ENCODE data around the gene PGD. TPM values are rescaled to one million over a fixed set of nuclear protein-coding genes. Genes with fewer than 3 reads are reported as not detected.
"Not testable (repeated sequence)": the region's sequence is repeated elsewhere in the genome, so short reads cannot be mapped to it uniquely, and the experiment has no call there.

PGD gene
- total RNA-seq, 2 donors from 2014 or later: 48.9 to 63.6 TPM

DNA sequence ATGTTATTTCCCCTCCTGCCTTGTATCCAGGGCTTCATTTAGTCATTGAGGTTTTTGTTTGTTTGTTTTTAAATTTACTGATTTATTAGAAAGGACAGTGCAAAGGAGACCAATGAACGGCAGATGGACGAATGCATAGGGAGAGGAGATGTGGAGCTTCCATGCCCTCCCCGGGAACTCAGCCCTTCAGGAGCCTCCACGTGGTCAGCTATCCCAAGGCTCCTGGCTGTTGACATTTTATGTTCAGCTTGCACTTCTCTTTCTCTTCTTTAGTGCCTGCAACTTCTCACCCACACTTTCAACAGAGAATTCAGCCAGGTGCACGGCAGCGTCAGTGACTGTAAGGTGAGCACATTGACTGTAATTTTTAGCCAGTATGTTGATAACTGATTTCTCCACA is 30.7 kb upstream of the PGD start:
- Histone ChIP-seq H3K36me3 (peaks cover 42% of the 10 kb centered on the region), H3K27ac (no peak overlapping the region), H3K4me1 (ENCODE audit: control insufficient read depth in 1 of 2, low read depth in 2 of 2) (no peaks in the 10 kb centered on the region), H3K4me3 (no peak overlapping the region), H3K9me3 (no peaks in the 10 kb centered on the region), H3K27me3 (replicated peaks; ENCODE audit: insufficient read depth) (no peaks in the 10 kb centered on the region)
- no peak for ATAC-seq (ENCODE audit: insufficient number of reproducible peaks, low FRiP score, low read depth)
- TF ChIP-seq, protein P1, sequence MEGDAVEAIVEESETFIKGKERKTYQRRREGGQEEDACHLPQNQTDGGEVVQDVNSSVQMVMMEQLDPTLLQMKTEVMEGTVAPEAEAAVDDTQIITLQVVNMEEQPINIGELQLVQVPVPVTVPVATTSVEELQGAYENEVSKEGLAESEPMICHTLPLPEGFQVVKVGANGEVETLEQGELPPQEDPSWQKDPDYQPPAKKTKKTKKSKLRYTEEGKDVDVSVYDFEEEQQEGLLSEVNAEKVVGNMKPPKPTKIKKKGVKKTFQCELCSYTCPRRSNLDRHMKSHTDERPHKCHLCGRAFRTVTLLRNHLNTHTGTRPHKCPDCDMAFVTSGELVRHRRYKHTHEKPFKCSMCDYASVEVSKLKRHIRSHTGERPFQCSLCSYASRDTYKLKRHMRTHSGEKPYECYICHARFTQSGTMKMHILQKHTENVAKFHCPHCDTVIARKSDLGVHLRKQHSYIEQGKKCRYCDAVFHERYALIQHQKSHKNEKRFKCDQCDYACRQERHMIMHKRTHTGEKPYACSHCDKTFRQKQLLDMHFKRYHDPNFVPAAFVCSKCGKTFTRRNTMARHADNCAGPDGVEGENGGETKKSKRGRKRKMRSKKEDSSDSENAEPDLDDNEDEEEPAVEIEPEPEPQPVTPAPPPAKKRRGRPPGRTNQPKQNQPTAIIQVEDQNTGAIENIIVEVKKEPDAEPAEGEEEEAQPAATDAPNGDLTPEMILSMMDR (IDR thresholded peaks at IDR 0.05): no peak
- no peak for DNase-seq (ENCODE audit: low spot score)

DNA sequence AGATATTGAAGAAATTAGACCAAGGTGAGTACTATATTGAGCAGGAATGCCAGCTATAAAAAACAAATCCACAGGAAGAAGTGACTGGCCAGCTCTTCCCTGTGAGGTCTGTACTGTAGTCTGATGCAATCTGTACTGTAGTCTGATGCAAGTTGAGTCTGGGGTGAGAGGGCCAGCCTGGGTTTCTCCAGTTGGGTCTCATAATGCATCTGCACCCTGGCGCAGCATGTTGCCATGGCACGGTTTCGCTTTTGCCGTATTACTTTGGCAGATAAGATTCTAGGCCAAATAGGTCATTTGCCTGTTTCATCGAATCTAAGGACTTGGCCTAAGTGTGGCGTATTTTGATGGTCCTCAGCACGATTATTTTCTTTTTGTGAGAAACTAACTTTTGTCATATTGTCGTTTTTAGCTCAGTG is 24.4 kb upstream of the PGD start:
- H3K27ac ChIP-seq: no peak overlapping the region
- no peaks in the 10 kb centered on the region for H3K27me3 ChIP-seq (replicated peaks; ENCODE audit: insufficient read depth)
- H3K36me3 ChIP-seq: peaks cover 43% of the 10 kb centered on the region
- ATAC-seq (ENCODE audit: insufficient number of reproducible peaks, low FRiP score, low read depth) (no peak), DNase-seq (ENCODE audit: low spot score) (no peak)
- H3K4me3 ChIP-seq: no peak overlapping the region
- H3K9me3 ChIP-seq: no peaks in the 10 kb centered on the region
- TF ChIP-seq, protein P1 (IDR thresholded peaks at IDR 0.05): no peak
- H3K4me1 ChIP-seq (ENCODE audit: control insufficient read depth in 1 of 2, low read depth in 2 of 2): no peaks in the 10 kb centered on the region

DNA sequence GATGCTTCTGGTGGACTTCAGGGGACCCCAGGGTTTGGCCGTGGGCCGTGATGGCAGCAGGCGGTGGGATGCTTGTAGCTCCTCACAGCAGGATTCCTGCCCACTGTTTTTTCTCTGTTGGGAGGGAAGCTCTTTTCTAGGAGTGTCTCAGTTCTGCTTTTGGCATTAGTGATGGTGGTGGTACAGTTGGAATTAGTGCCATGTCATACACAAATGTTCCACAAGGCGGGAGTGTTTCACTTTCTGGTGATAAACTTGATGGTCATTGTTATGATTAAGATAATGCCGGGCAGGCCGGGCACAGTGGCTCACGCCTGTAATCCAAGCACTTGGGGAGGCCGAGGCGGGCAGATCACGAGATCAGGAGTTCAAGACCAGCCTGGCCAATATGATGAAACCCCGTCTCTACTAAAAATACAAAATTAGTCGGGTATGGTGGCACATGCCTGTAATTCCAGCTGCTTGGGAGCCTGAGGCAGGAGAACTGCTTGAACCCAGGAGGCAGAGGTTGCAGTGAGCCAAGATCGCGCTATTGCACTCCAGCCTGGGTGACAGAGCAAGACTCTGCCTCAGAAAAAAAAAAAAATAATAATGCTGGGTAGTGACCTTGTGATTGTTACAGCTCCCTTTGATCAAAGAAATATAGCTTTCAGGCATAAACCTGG is 21.4 kb upstream of the PGD start:
- not testable (repeated sequence) for H3K4me1 ChIP-seq (ENCODE audit: control insufficient read depth in 1 of 2, low read depth in 2 of 2); H3K27me3 ChIP-seq (replicated peaks; ENCODE audit: insufficient read depth); H3K9me3 ChIP-seq; H3K4me3 ChIP-seq
- peak; percentile 90 for ATAC-seq (ENCODE audit: insufficient number of reproducible peaks, low FRiP score, low read depth)
- peak; percentile 71 for DNase-seq (ENCODE audit: low spot score)
- TF ChIP-seq, protein P1 (IDR thresholded peaks at IDR 0.05): peak; percentile 81
- Histone ChIP-seq H3K27ac (peak overlapping the region; percentile 52 to 75), H3K36me3 (peaks cover 23% of the 10 kb centered on the region)

DNA sequence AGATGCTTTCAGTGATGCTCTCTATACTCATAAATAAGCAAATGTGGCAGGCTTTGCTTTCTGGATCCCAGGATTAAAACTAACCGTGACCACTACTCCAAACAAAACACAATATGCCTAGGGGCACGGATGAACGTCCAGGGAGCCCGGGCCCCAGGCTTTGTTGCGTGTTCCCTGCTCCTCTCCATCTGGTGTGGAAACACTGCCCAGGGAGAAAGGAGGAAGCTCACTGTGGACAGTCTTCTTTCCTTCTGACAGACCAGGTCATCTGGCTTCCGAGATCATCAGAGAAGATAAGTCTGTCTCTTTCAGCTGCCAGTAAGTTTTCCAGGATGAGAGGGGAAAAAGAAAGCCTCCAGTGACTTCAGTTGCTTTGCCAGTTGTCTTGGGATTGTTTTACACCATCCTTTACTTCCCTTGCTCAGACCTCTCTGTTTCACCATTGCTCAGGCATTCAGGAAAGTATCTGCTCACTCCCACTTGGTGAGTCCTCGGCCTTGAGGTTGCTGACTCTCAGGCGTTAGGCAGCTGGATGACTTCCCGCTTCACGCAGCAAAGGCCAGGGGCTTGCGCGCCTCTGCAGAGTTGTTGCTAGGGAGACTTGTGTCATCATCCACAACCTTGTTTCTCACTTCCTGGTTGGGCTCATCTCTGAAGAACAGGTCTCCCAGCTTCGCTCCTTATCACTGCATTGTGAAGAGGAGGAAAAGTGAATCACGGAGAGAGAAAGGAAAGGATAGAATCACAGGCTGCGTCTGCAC is 20.6 kb upstream of the PGD start:
- DNase-seq (ENCODE audit: low spot score) (no peak), ATAC-seq (ENCODE audit: insufficient number of reproducible peaks, low FRiP score, low read depth) (no peak)
- Histone ChIP-seq H3K36me3 (peaks cover 23% of the 10 kb centered on the region), H3K4me1 (ENCODE audit: control insufficient read depth in 1 of 2, low read depth in 2 of 2) (peaks cover 0 to 7% of the 10 kb centered on the region in 2 donors), H3K27ac (peak overlapping the region; percentile 52 to 75), H3K4me3 (no peak overlapping the region), H3K27me3 (replicated peaks; ENCODE audit: insufficient read depth) (no peaks in the 10 kb centered on the region), H3K9me3 (no peaks in the 10 kb centered on the region)
- TF ChIP-seq, protein P1 (IDR thresholded peaks at IDR 0.05): no peak

DNA sequence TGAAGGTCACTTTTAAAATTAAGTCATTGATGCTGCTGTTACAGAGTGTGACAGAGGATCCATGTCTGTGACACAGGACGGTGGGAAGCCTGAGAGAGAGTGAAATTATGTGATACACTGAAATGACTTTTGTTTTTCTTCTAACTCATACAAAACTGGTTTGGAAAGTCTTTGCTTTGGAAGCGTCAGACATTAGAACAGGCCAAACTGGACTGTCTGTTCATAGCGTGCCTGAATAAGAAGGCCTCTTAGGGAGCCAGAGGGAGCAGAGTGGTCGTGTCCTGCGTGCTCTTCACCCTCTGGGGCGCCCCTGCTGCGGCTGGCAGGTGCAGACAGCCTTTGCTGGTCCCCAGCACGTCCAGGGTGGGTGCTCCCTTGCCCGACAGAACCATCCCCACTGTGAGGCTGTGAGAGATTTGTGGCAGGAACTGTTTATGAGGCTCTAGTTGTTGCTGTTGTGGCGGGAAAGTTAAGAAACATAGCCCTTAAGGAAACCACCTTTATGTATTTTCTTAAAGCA is 19.7 kb upstream of the PGD start:
- H3K4me1 ChIP-seq (ENCODE audit: control insufficient read depth in 1 of 2, low read depth in 2 of 2): peaks cover 0 to 7% of the 10 kb centered on the region in 2 donors
- peaks cover 20% of the 10 kb centered on the region for H3K36me3 ChIP-seq
- H3K27me3 ChIP-seq (replicated peaks; ENCODE audit: insufficient read depth): no peaks in the 10 kb centered on the region
- no peaks in the 10 kb centered on the region for H3K9me3 ChIP-seq
- no peak overlapping the region for H3K4me3 ChIP-seq
- no peak for DNase-seq (ENCODE audit: low spot score)
- TF ChIP-seq, protein P1 (IDR thresholded peaks at IDR 0.05): no peak
- ATAC-seq (ENCODE audit: insufficient number of reproducible peaks, low FRiP score, low read depth): no peak
- H3K27ac ChIP-seq: no peak overlapping the region

Data from thoracic aorta (tissue), 2 donors.